ENCODE data around the gene CCDC51.

Gene CCDC51

DNA sequence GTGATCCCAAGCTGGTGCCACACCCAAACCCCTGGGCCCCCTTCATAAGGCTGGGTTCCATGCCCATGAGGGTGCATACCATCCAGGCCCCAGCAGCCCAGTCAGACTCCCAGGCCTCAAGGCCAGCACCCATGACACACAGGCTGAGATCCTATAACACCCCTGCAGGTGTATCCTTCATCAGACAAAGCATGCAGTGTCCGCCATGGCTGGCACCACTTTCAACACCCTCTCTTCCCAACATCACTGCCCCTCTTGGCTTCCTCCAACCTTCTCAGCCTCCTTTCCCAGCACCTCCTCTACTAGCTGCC, 3.5 kb downstream of the CCDC51 start:
- TF ChIP-seq CTCF (IDR thresholded peaks at IDR 0.05; ENCODE audit: low read depth, low read length), result no peak
- peaks cover 3% of the 10 kb centered on the region; the same call in 1 of the 2 replicates for H3K36me3 ChIP-seq
- no peak overlapping the region for H3K4me3 ChIP-seq (ENCODE audit: low read depth, low read length)
- H3K9me3 ChIP-seq, result no peaks in the 10 kb centered on the region
- no peak for DNase-seq
- no peaks in the 10 kb centered on the region for H3K27me3 ChIP-seq
- no peaks in the 10 kb centered on the region for H3K4me1 ChIP-seq

- peak; percentile 99 for TF ChIP-seq CTCF (IDR thresholded peaks at IDR 0.05; ENCODE audit: low read depth, low read length)
- H3K27me3 ChIP-seq, result no peaks in the 10 kb centered on the region
- peak; percentile 72 for DNase-seq
- H3K36me3 ChIP-seq, result peaks cover 3% of the 10 kb centered on the region; the same call in 1 of the 2 replicates
- no peaks in the 10 kb centered on the region for H3K4me1 ChIP-seq
- H3K9me3 ChIP-seq, result no peaks in the 10 kb centered on the region
- H3K4me3 ChIP-seq (ENCODE audit: low read depth, low read length), result no peak overlapping the region
These were observed 4.0 kb downstream of the CCDC51 start for GRCh38 chr3:48435774-48436476.

DNA sequence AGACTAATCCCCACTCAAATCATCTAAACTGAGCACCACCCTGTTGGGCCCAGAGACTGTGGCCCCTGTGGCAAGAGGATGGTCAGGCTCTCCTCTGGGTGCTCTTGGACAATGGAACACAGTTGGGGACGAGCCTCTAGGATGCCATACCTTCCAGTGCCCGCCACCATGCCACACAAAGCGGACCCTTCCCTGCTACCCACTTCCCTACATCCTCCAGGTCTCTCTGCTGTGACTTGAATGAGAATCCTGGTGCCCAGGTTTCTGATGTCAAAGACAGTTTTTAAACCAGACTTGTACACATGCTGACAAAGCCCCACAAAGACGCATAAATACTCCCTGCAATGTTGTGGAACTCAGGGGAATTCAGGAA, 4.7 kb downstream of the CCDC51 start:
- TF ChIP-seq CTCF (IDR thresholded peaks at IDR 0.05; ENCODE audit: low read depth, low read length), result no peak
- peaks cover 3% of the 10 kb centered on the region; the same call in 1 of the 2 replicates for H3K36me3 ChIP-seq

DNA sequence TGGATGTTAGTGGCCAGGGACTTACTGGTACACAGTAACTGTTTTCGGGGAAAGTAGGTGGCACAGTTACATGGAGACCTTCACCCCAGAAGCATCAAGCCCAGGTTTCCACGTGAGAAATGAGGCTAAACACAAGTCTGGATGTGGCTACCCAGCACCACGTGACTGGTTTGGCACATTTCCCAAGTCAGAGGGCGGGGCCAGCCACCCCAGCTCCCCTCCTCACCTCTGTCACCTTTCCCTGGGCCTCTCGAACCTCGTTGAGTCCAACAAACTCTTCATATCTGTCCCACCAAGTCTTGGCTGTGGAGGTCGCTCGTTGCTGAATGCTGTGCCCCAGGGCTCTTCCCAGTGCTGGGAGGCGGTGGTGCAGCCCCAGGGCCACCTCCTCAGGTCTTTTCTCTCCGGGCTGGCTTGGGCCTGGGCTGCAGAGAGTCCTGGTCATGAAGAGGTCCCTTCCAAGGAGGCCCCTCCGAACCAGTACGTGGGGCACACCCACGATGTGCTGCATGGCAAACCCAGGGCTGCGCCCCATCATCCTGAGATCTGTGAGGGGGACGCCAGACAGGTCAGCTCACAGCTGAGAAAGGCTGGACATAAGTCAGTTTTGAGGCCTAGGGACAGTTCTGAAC, 5.2 kb downstream of the CCDC51 start:
- H3K4me1 ChIP-seq, result no peaks in the 10 kb centered on the region
- no peak for TF ChIP-seq CTCF (IDR thresholded peaks at IDR 0.05; ENCODE audit: low read depth, low read length)
- no peaks in the 10 kb centered on the region for H3K9me3 ChIP-seq
- no peaks in the 10 kb centered on the region for H3K27me3 ChIP-seq
- H3K4me3 ChIP-seq (ENCODE audit: low read depth, low read length), result no peak overlapping the region
- no peak for DNase-seq
- H3K36me3 ChIP-seq, result peaks cover 3% of the 10 kb centered on the region; the same call in 1 of the 2 replicates

More for the DNA sequence above, 4.7 kb downstream of the CCDC51 start:
- Histone ChIP-seq H3K9me3 (no peaks in the 10 kb centered on the region), H3K4me3 (ENCODE audit: low read depth, low read length) (no peak overlapping the region), H3K4me1 (no peaks in the 10 kb centered on the region), H3K27me3 (no peaks in the 10 kb centered on the region)
- DNase-seq, result no peak

DNA sequence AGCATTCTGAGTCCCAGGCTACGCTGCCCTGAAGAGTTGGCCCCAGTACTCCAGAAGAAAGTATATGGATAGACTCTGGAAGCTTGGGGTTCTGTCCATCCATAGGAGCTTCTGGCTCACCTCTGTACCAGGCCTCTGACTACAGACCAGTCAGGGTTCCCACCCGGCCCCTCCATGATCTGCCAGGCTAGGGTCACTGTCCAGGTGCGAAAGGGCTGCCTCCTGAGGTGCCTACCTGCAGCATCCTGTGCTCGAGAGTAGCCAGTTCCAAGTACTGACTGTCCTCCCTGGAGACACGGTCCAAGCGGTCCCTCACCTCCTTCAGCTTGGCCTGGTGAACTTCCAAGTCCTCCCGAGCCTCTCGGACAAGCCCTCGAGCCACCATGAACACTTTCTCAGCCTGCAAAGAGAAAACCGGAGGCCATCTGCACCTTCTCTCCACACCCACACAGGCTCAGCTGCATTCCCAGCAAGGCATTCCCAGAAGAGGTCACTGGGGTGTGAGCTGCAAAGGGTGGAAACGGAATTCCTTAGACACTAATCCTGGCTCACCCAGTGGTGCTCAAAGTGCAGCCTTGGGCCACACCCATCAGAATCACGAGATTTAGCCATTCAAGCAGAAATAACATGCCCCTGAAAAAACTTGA, 6.3 kb downstream of the CCDC51 start:
- no peaks in the 10 kb centered on the region for H3K4me1 ChIP-seq
- H3K9me3 ChIP-seq, result no peaks in the 10 kb centered on the region
- H3K36me3 ChIP-seq, result peaks cover 3% of the 10 kb centered on the region; the same call in 1 of the 2 replicates
- no peak for TF ChIP-seq CTCF (IDR thresholded peaks at IDR 0.05; ENCODE audit: low read depth, low read length)
- no peak for DNase-seq
- no peak overlapping the region for H3K4me3 ChIP-seq (ENCODE audit: low read depth, low read length)
- H3K27me3 ChIP-seq, result no peaks in the 10 kb centered on the region

Measured in BE2C (cell line).